Embryonic facial prominence (tissue), 1 donor: ENCODE results near the gene NISCH.

ENCODE experiments used
- DNase-seq: peaks from one replicate; pipeline ENCODE4 v3.0.0-alpha.2; 2016; ENCODE audit errors: extremely low spot score

NISCH gene

DNA sequence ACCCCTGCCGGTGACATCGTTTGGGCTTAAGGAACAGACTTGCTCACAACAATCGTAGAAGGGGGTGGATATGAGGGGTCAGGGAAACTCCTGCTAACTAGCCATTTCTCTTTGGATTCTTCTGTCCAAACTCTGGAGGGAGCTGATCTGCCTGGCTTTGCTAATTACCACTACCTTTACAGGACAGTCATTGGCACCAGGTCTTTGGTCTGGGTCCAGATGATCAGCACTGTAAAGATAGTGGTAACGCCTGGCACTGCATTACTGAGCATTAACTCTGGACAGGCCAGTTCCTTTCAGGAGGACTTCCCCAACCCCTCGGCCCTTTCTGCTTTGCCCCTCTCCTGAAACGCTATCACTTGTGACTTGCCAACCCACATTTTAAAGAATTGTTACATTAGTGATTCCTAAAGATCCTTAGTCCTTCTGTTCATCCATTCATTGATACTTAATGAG, 81.8 kb downstream of the NISCH start:
- no peak for DNase-seq

GRCh38 chr3:52537726-52538421, 82.5 kb downstream of the NISCH start:
- no peak for DNase-seq

GRCh38 chr3:52539010-52539653, 83.7 kb downstream of the NISCH start:
- DNase-seq, result no peak

DNA sequence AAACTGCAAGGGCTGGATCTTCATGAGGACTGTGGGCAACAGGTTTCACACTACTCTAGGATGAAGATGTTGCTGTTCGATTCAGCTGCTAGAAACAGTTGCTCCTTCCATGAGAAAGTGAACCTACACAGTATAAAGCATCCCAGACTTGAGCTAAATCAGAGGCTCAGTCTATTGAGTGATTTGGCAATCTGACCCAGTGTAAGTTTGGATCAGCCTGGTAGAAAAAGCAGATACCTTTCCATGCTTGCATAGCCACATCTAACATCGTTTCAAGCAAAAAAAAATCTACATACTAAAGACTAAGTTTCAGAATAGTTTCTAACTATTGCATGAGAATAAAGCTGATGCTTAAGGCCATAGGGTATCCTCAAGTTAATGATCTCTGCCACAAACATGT, 85.6 kb downstream of the NISCH start:
- no peak for DNase-seq
